Body of pancreas (tissue), 4 donors: Measurements from ENCODE around the gene IRS1.

Source experiments
- POLR2A ChIP-seq, 3 donors: fragments of 450-650 bp; IDR thresholded peaks; one replicate each; pipeline ENCODE4 v1.6.1; 2016; ENCODE audit warnings: antibody characterized with exemption in 3 of 3, mild to moderate bottlenecking in 2 of 3
- TF ChIP-seq, protein P1 (sequence below), 7 experiments: fragments of 450-650 bp in 4 of 7; fragments of 200-600 bp in 3 of 7; sonication (generic) in 3 of 7; IDR thresholded peaks; one replicate each; pipeline ENCODE4 v1.5.1; 2016 to 2019; ENCODE audit warnings: antibody characterized with exemption in 7 of 7

DNA sequence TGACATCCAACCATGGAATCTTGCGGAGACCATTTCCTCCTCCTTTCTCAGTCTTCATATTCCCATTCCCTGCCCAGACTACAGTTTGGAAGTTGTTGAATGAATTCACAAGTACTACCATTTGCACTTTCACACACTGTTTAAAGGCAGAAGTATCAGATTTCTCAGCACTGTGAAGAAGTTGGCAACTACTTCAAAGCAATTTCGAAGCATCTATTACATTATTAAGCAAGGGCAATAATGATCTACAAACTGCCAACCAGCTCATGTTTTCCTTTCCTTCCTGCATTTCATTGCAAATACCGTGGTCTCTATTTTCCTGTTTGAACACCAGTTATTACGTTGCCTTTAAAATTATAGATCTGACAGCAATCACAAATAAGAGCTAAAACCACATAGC is 105.5 kb downstream of the IRS1 start:
- TF ChIP-seq, protein P1, sequence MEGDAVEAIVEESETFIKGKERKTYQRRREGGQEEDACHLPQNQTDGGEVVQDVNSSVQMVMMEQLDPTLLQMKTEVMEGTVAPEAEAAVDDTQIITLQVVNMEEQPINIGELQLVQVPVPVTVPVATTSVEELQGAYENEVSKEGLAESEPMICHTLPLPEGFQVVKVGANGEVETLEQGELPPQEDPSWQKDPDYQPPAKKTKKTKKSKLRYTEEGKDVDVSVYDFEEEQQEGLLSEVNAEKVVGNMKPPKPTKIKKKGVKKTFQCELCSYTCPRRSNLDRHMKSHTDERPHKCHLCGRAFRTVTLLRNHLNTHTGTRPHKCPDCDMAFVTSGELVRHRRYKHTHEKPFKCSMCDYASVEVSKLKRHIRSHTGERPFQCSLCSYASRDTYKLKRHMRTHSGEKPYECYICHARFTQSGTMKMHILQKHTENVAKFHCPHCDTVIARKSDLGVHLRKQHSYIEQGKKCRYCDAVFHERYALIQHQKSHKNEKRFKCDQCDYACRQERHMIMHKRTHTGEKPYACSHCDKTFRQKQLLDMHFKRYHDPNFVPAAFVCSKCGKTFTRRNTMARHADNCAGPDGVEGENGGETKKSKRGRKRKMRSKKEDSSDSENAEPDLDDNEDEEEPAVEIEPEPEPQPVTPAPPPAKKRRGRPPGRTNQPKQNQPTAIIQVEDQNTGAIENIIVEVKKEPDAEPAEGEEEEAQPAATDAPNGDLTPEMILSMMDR (IDR thresholded peaks at IDR 0.05) = no peak
- no peak for TF ChIP-seq POLR2A (IDR thresholded peaks at IDR 0.05)
